GM19372 (cell line): ENCODE data around the gene LIFR.
"Not testable (repeated sequence)": the region's sequence is repeated elsewhere in the genome, so short reads cannot be mapped to it uniquely, and the experiment has no call there.

Source experiments
- ATAC-seq: cut with Tn5 transposase; IDR thresholded peaks from one replicate; pipeline ENCODE4 v1.9.1; 2021; ENCODE audit warnings: mild to moderate bottlenecking, low read depth, moderate library complexity; ENCODE audit not compliant: unreplicated experiment

The LIFR gene

GRCh38 chr5:38528162-38528703, 28.2 kb downstream of the LIFR start:
- no peak for ATAC-seq

DNA sequence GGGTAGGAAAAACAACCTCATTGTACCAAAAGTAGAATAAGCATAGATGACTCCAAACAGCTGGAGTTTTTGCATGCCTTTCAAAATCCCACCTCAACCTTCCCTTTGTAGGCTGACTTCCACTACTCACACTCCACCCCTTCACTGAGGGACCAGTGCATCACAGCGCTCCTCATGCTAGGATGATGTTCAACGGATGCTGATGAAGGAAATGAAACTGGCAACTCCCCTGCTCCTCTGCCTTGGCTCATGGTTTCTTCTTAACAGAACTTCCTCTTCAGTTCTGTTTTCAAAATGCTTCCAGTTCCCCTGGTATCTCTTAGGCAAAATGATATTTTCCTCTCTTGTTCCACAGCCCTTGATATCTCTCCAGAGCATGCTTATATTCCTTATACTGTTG, 29.0 kb downstream of the LIFR start:
- ATAC-seq = no peak

GRCh38 chr5:38524022-38524421, 32.4 kb downstream of the LIFR start:
- no peak for ATAC-seq

- ATAC-seq = no peak
Observed at GRCh38 chr5:38519476-38519875, 37.0 kb downstream of the LIFR start.

DNA sequence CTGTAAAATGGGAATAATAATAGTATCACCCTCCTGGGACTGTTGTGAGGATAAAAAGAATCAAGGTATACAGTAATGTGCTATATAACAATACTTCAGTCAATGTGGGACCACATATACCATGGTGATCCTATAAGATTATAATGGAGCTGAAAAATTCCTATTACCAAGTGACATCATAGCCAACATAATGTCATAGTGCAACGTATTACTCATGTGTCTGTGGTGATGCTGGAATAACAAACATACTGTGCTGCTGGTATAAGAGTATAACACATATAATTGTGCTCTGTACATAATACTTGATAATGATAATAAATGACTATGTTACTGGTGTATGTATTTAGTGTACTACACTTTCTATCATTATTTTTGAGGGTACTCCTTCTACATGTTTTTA, 38.1 kb downstream of the LIFR start:
- no peak for ATAC-seq

- not testable (repeated sequence) for ATAC-seq
Observed at GRCh38 chr5:38516649-38517048, 39.8 kb downstream of the LIFR start.

DNA sequence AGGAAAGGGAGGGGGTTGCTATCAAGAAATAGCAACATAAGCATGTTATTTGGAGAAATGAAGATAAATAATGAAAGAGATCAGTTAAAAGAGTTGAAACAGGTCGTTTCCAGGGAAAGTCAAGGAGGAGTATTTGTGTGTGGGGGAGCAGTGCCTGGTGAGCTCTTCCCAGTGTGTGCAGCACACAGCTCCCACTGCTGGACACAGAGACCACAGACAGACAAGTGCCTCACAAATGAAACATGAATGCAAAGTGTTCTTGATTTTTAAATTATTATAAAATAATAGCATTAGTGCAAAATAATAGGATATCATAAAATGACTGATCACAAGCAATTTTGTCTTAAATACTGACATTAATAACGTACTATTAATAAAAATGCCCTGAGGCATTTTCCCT, 40.8 kb downstream of the LIFR start:
- ATAC-seq = no peak

DNA sequence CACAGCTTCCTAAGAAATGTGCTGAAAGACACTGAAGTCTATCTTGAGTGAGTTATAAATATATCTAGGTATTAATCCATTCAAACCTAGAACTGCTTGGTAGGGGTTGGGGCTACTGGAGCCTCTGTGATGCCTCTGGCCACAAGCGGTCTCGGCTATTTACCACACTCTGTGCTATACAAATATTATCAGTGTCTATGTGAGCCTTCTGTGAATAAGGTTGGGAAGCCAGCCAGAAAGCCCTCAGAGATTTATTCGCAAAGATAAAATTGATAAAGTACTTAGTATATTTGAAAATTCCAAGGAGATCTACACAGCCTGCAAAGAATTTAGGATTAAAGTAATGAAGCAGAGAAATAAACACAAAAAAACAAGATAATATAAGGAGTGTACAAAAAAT, 41.4 kb downstream of the LIFR start:
- ATAC-seq = no peak

GRCh38 chr5:38509185-38509584, 47.3 kb downstream of the LIFR start:
- ATAC-seq = no peak

DNA sequence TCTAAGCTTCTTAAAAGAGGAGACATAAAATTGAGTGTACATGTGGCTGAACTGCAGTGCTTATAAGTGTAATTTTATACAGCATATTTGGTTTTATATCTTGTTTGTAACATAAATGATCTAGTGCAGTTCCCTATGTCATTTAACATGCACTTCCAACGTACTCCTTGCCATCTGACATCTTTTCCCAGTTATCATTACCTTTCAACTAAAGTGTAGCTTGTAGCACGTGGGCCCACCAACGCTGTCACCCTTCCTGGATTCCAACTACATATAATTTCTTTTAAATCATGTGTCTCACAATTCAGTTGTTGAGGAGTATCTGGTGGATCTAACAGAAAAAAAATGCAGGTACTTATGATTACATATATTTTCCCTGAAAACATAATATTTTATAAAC, 50.1 kb downstream of the LIFR start:
- no peak for ATAC-seq

DNA sequence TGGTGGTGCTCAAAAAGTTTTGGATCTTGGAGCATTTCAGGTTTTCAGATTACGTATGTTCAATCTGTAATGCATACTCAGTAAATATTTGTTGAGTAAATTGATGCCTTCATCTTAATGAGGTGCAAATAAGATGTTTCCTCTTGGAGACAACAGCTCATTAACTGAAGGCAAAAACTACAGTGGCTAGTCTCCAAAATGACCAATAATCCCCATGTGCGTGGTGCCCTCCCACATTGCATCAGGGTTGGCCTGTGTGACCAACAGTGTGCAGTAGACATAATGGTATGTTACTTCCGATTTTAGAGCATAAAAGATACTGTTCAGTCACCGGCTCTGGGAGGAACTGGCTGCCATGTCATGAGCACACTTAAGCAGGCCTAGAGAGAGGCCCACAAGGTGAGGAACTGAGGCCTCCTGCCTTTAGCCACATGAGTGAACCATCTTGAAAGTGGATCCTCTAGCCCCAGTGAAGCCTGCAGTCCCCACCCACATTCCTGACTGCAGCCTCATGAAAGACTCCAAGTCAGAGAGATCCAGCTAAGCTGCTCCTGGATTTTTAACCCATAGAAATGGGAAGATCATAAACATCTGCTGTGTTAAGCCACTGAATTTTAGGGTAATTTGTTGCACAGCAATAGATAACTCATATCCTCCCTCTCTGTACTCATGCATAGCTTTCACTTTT, 55.7 kb downstream of the LIFR start:
- no peak for ATAC-seq

GRCh38 chr5:38497946-38498345, 58.5 kb downstream of the LIFR start:
- ATAC-seq = no peak

DNA sequence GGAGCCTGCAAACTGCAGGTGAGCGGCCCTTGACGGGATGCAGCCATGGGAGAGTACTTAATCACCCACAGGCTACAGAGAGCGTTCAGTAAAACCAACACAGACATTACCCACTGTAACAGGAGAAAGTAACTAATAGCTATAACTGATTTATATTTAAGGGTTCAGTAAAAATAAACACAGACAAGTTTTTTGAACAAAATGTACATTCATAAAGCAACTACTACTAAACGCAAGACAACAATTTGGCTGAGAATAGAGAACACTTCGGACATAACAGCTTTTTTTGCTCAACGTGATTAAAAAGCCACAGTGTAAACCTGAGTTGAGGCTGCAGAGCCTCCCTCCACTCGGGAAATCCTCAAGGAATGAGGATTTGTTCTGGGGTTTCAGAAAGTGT, 61.7 kb downstream of the LIFR start:
- no peak for ATAC-seq

- no peak for ATAC-seq
Observed at GRCh38 chr5:38494175-38494574, 62.3 kb downstream of the LIFR start.

DNA sequence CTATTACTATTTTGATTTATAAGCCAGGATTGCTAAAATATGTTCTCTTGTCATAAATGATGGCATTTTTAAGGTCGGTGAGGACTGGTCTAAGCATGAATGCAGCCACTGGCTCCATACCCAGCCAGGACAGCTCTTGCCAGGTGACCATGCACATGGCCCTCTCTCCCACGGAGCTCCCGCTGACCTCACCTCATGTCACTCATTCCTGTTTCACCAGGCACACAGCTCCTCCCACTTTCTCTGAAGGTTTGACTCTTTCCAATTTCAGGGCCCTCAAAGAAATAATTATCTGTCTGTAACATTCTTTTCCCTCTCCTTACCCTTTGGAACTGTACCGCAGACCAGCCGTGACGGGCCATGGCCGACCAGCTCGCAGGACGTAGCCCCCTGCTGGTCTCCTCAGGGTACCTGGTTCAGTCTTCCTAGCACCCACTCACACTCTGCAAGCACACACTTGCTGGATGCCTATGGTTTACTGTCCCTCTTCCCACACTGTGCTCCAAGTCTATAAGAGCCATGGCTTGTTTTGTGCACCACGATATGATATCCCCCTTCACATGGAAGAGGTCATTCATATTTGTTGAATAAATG, 72.5 kb downstream of the LIFR start:
- ATAC-seq = no peak

GRCh38 chr5:38479315-38479904, 77.0 kb downstream of the LIFR start:
- ATAC-seq = no peak

DNA sequence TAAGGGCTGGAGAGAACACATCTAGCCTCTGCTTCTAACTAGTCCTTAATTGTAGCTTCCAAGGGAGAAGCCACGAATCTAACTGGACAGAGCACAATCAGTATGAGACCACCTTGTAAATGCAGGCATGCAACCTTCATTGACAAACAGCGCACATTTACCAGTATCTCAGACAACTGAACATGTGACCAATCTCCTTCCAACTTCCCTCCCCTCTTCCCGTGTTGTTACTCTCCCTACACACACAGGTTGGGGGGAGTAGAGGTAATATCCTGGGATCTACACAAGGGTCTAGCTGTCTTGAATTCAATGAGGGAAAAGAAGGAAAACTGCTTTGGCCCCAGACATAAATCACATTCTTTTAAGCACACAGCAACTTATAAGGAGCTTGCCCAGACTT, 77.6 kb downstream of the LIFR start:
- ATAC-seq = no peak

DNA sequence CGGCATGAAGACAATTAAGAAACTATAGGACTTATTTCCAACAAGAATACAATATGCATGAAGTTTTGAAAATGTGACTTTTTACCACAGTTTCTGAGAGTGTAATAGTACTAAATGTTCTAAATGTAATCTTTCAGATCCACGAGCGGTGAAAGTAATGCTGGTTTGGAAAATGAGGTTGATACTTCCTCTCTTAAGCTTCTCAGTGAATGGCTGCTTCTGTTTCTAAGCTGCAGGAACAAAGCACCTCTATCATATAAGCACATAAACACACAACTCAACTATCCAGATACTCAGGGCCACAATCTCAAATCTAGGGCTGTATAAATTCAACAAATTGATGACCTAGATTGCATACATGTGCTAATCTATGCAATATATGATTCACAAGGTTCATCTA, 78.3 kb downstream of the LIFR start:
- no peak for ATAC-seq

DNA sequence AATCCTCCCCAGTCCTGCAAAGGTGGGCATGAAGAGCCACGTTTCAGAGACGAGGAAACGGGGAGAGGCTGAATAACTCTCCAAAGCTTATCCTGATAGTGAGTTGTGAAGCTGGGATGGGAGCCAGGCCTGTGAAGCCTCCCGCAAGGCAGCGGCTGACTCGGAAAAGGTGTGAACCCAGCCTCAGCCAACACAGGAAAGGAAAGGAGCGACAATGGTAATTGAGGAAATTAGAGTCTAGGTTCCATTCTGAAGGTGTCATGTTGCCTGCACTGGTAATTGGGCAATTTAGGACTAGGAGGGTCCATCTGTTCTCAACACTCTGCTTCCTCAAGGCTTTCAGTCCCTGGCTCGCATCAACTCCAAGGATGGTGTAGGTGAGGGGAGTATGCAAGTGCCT, 83.4 kb downstream of the LIFR start:
- ATAC-seq = no peak

DNA sequence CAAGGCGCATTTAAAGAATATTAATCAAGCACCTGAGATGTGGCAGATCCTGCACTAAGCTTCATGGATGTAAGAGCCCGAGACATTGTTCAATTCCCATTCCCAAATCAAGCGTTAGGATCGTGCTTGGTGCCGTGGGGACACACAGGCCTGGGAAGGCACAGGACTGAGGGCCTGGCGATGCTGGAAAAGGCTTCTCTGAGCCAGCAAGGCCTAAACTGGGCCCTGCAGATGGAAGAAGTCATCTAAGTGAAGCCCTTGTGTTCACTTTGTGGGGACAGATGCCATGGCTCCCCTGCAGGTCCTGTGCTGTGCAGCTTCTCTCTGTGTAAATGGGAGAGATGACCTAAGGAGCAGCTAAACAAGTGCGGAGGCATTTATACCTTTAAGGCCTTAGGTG, 83.9 kb downstream of the LIFR start:
- no peak for ATAC-seq

DNA sequence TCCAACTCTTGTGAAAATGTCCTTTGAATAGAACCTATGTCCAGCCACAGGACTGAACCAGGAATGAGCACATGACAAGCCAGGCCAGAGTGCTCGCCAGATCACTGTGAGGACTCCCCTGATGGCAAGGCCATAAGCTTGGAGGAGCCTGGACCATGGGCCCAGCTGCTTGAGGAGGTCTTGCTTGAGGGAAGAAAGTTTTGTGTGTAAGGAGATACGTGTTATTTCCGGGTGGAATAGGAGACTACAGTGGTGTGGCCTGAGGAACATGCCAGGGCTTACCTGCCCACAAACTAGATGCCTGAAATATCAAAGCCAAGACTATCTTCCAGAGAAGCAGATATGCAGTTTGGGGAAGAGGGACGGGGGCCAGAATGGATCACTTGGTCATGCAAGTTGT, 84.7 kb downstream of the LIFR start:
- ATAC-seq = no peak

- ATAC-seq = no peak
Observed at GRCh38 chr5:38469707-38470267, 86.7 kb downstream of the LIFR start.
